NCI-H128 (cell line): ENCODE measurements around the gene ZNF610.
A peak's percentile ranks its signal among the peaks of the same experiment; 100 is the strongest.

Source experiments
- DNase-seq: peaks from one replicate; lab custom pipeline; 2025; ENCODE audit not compliant: unreplicated experiment; lab: John Stamatoyannopoulos, UW

Gene ZNF610

DNA sequence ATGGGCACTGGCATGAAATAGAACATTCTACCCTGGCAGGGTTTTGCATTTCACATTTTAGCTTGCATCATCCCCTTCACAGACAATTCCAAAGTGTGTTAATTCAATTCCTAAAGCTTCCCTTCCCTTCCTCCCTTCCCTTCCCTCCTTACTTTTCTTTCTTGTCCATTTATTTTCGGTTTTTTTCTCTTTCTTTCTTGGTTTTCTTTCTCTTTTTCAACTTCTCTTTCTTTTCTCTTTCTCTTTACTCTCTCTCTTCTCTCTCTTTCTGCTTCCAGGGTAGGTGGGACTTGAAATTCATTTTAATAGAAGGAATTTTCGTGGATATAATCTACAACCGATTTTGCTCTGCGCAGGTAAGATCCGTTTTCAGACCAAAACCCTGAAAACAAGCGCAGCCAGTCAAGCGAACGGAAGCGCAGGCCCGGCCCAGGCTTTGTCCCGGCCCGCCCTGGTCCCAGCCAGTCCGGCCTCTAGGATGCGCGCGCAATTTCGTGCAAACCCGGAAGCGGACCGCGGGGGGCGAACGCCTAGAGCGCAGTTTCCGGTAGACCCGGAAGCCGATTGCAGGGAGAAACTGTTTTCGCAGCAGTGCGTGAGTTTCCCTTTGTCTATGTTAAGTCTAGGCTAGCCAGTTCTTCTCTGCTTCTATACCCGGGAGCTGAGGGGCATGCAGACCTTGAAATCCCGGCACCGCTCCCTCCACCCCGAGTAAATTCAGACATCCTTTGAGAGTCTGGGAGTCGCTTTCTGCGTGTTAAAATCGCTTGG lies 61.5 kb downstream of the ZNF610 start, which contains the start of gene ZNF528:
TSS of gene ZNF528 (plus strand) at position 540 of the 771 bp plus-strand sequence. CDS start 4,165 bp downstream, outside the sequence.
- peak; percentile 93 for DNase-seq

DNA sequence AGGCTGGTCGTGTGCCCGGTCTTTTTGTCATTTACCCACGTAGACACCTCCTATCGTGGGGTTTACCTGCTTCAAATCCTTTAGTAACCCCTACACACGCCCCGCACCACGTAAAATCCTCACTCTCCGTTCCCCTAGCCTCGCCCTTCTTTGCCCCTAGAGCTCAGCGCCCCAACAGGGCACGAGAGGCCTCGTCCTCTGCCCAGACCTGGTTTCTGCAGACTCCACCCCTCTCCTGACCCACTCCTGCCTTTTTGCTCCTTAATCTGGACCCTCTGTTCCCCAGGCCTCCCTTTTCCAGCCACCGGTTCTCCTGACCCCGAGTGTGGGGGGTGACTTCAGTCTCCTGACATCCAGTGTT lies 62.0 kb downstream of the ZNF610 start:
- DNase-seq: no peak

DNA sequence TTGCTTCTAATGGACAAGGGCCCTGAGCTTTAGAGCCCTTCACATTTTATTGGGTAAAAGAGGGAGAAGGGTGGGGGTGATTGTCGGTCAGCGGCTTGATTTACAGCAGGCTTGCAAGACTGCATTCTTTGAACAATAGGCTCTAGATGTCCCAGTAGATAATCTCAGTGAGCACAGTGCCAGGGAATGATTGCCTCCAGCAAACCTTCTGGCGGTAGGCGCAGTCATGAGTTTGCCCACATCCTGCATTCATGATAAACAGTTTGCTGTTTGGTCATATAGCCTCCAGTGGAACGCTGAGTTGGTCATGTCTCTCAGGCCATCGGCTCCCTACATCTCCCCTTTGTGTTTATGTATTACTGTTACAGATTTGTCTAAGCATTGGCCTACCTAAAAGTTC lies 74.2 kb downstream of the ZNF610 start:
- no peak for DNase-seq

DNA sequence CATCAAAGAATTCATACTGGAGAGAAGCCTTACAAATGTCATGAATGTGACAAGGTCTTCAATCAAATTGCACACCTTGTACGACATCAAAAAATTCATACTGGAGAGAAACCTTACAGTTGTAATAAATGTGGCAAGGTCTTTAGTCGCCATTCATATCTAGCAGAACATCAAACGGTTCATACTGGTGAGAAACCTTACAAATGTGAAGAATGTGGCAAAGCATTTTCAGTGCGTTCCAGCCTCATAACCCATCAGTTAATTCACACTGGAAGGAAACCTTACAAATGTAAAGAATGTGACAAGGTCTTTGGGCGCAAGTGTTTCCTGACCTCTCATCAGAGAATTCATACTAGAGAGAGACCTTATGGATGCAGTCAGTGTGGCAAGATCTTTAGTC lies 79.7 kb downstream of the ZNF610 start:
- DNase-seq: no peak
